Upper lobe of right lung (tissue), 1 donor: Measurements from ENCODE around the gene ZMYM3. TPM values are rescaled to one million over a fixed set of nuclear protein-coding genes. Genes with fewer than 3 reads are reported as not detected.

Experiments used
- ATAC-seq: fragments of 200-7000 bp; cut with Tn5 transposase; one replicate; pipeline ENCODE4 v1.9.1; 2020; ENCODE audit warnings: mild to moderate bottlenecking, moderate library complexity
- DNase-seq: peaks from one replicate; pipeline ENCODE4 v3.0.0-alpha.2; 2020
- H3K27ac ChIP-seq: fragments of 200-600 bp; one replicate; pipeline ENCODE4 v1.8.0; 2022
- H3K27me3 ChIP-seq: fragments of 200-600 bp; one replicate; pipeline ENCODE4 v1.8.0; 2022; ENCODE audit warnings: mild to moderate bottlenecking
- H3K36me3 ChIP-seq: fragments of 200-600 bp; one replicate; pipeline ENCODE4 v1.8.0; 2022
- H3K4me1 ChIP-seq: fragments of 200-600 bp; one replicate; pipeline ENCODE4 v1.8.0; 2022
- H3K4me3 ChIP-seq: fragments of 200-600 bp; one replicate; pipeline ENCODE4 v1.8.0; 2022; ENCODE audit warnings: mild to moderate bottlenecking
- H3K9me3 ChIP-seq: fragments of 200-600 bp; one replicate; pipeline ENCODE4 v1.8.0; 2022
- CTCF ChIP-seq: fragments of 200-600 bp; IDR thresholded peaks from one replicate; pipeline ENCODE4 v1.8.0; 2022; ENCODE audit warnings: antibody characterized with exemption
- intact Hi-C: fragments of 100-400 bp; cut with DNase I; formaldehyde crosslinking; loops from one replicate; pipeline ENCODE4 v1.11.0; 2022
- total RNA-seq: library from RNA; stranded (reverse); fragmentation: NEBNext Ultra II Directional; extraction: Animal tissue kit (Norgen Biotek cat#: 25700); gene quantifications from one replicate; pipeline ENCODE4 v1.2.1, GENCODE V29; 2021
- donor health status: DM: no; HTN: yes; CAD: no; lungs with severe emphysema.

ZMYM3 gene
- total RNA-seq, 1 donor from 2014 or later, result 24.9 TPM

GRCh38 chrX:71296806-71297205 lies 42.9 kb upstream of the ZMYM3 start:
- no peak for TF ChIP-seq CTCF
- no peak for ATAC-seq
- no peak for DNase-seq
- Histone ChIP-seq H3K36me3 (peaks cover 80% of the 10 kb centered on the region), H3K9me3 (no peaks in the 10 kb centered on the region), H3K4me3 (no peak overlapping the region), H3K27me3 (no peaks in the 10 kb centered on the region), H3K27ac (no peak overlapping the region), H3K4me1 (no peaks in the 10 kb centered on the region)
- intact Hi-C loops, result no loop called here

GRCh38 chrX:71292669-71293365 lies 38.9 kb upstream of the ZMYM3 start:
- no peaks in the 10 kb centered on the region for H3K27me3 ChIP-seq
- H3K4me1 ChIP-seq, result no peaks in the 10 kb centered on the region
- ATAC-seq, result no peak
- H3K9me3 ChIP-seq, result no peaks in the 10 kb centered on the region
- no peak for TF ChIP-seq CTCF
- DNase-seq, result no peak
- no peak overlapping the region for H3K4me3 ChIP-seq
- H3K27ac ChIP-seq, result no peak overlapping the region
- H3K36me3 ChIP-seq, result peaks cover 72% of the 10 kb centered on the region
- intact Hi-C loops, result no loop called here

- peaks cover under 1% of the 10 kb centered on the region for H3K4me1 ChIP-seq
- H3K27me3 ChIP-seq, result no peaks in the 10 kb centered on the region
- ATAC-seq (no peak), DNase-seq (no peak)
- no peaks in the 10 kb centered on the region for H3K9me3 ChIP-seq
- intact Hi-C loops, result no loop called here
- TF ChIP-seq CTCF, result no peak
- no peak overlapping the region for H3K27ac ChIP-seq
- H3K36me3 ChIP-seq, result peaks cover 58% of the 10 kb centered on the region
- H3K4me3 ChIP-seq, result no peak overlapping the region
Measured at GRCh38 chrX:71291381-71291780, 37.4 kb upstream of the ZMYM3 start.

- DNase-seq (no peak), ATAC-seq (no peak)
- no peak overlapping the region for H3K27ac ChIP-seq
- intact Hi-C loops, result no loop called here
- H3K9me3 ChIP-seq, result no peaks in the 10 kb centered on the region
- H3K27me3 ChIP-seq, result no peaks in the 10 kb centered on the region
- peaks cover 12% of the 10 kb centered on the region for H3K4me1 ChIP-seq
- peak overlapping the region; percentile 68 for H3K4me3 ChIP-seq
- TF ChIP-seq CTCF, result no peak
- H3K36me3 ChIP-seq, result peaks cover 4% of the 10 kb centered on the region
Measured at GRCh38 chrX:71285929-71286328, 32.0 kb upstream of the ZMYM3 start.

GRCh38 chrX:71283403-71284143 lies 29.6 kb upstream of the ZMYM3 start, which contains the start of gene NONO:
TSS of gene NONO (plus strand) at chrX:71283635. CDS start at chrX:71290638, 7,003 bp downstream.
- ATAC-seq (peak; percentile 98), DNase-seq (peak; percentile 89)
- intact Hi-C loops, result no loop called here
- H3K9me3 ChIP-seq, result no peaks in the 10 kb centered on the region
- H3K36me3 ChIP-seq, result no peaks in the 10 kb centered on the region
- no peaks in the 10 kb centered on the region for H3K27me3 ChIP-seq
- peak within 1 kb of the TSS; percentile 92 for H3K27ac ChIP-seq
- peak within 1 kb of the TSS; percentile 68 for H3K4me3 ChIP-seq
- peaks cover 12% of the 10 kb centered on the region for H3K4me1 ChIP-seq
- no peak for TF ChIP-seq CTCF
